Glutamatergic neuron (in vitro differentiated cells): ENCODE results near the gene C16orf95. TPM values are rescaled to one million over a fixed set of nuclear protein-coding genes. Genes with fewer than 3 reads are reported as not detected.

ENCODE experiments used
- DNase-seq: peaks from one replicate; pipeline ENCODE4 v3.0.0; 2022
- H3K27ac Mint-ChIP-seq: one replicate; pipeline ENCODE4 v1.8.0; 2020; ENCODE audit warnings: mild to moderate bottlenecking, mixed read lengths, inconsistent platforms; ENCODE audit not compliant: unreplicated experiment
- H3K27me3 Mint-ChIP-seq: one replicate; pipeline ENCODE4 v1.8.0; 2020; ENCODE audit warnings: mild to moderate bottlenecking, moderate library complexity, mixed read lengths, inconsistent platforms; ENCODE audit not compliant: unreplicated experiment
- H3K36me3 Mint-ChIP-seq: one replicate; pipeline ENCODE4 v1.8.0; 2020; ENCODE audit warnings: mild to moderate bottlenecking, mixed read lengths, inconsistent platforms; ENCODE audit not compliant: unreplicated experiment
- H3K4me1 Mint-ChIP-seq: one replicate; pipeline ENCODE4 v1.8.0; 2020; ENCODE audit warnings: mild to moderate bottlenecking, low read depth, mixed read lengths, inconsistent platforms; ENCODE audit not compliant: unreplicated experiment
- H3K4me3 Mint-ChIP-seq: one replicate; pipeline ENCODE4 v1.8.0; 2020; ENCODE audit warnings: mild to moderate bottlenecking, mixed read lengths, inconsistent platforms; ENCODE audit not compliant: unreplicated experiment
- H3K9me3 Mint-ChIP-seq: one replicate; pipeline ENCODE4 v1.8.0; 2020; ENCODE audit warnings: mild to moderate bottlenecking, moderate library complexity, mixed read lengths, inconsistent platforms; ENCODE audit not compliant: unreplicated experiment
- total RNA-seq: library from RNA; stranded (reverse); fragmentation: NEBNext Ultra II Directional; extraction: Animal tissue kit (Norgen Biotek cat#: 25700); gene quantifications from one replicate; pipeline ENCODE4 v1.2.1, GENCODE V29; 2021; ENCODE audit not compliant: unreplicated experiment
- TF ChIP-seq, protein P1 (sequence below): fragments of 200-600 bp; sonication (generic); IDR thresholded peaks from one replicate; pipeline ENCODE4 v1.5.0; 2021; ENCODE audit not compliant: partially characterized antibody, unreplicated experiment

The C16orf95 gene
- total RNA-seq, 1 donor from 2014 or later: 9.2 TPM

DNA sequence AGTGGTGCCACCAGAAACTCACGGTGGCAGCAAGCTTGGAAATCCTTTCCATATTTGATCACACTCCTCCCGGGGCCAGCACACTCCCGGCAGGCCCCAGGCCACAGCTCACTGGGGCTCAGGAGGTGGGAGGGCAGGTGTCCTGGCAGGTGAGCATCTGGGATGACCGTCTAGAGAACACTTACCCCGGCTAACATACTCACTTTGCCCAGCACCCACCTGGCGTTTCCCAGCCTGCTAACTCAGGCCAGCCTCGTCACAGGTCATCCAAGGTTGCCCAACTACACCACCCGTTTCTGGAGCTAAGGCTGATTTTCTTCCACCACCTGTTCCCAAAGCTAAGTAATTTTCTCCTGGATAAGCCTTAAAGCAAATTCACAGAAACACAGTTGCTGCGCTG lies 41.5 kb upstream of the C16orf95 start:
- no peak for DNase-seq
- H3K36me3 Mint-ChIP-seq: peaks cover 8% of the 10 kb centered on the region
- no peak overlapping the region for H3K27ac Mint-ChIP-seq
- peaks cover 17% of the 10 kb centered on the region for H3K4me1 Mint-ChIP-seq
- peaks cover 3% of the 10 kb centered on the region for H3K27me3 Mint-ChIP-seq
- no peak overlapping the region for H3K4me3 Mint-ChIP-seq
- TF ChIP-seq, protein P1, sequence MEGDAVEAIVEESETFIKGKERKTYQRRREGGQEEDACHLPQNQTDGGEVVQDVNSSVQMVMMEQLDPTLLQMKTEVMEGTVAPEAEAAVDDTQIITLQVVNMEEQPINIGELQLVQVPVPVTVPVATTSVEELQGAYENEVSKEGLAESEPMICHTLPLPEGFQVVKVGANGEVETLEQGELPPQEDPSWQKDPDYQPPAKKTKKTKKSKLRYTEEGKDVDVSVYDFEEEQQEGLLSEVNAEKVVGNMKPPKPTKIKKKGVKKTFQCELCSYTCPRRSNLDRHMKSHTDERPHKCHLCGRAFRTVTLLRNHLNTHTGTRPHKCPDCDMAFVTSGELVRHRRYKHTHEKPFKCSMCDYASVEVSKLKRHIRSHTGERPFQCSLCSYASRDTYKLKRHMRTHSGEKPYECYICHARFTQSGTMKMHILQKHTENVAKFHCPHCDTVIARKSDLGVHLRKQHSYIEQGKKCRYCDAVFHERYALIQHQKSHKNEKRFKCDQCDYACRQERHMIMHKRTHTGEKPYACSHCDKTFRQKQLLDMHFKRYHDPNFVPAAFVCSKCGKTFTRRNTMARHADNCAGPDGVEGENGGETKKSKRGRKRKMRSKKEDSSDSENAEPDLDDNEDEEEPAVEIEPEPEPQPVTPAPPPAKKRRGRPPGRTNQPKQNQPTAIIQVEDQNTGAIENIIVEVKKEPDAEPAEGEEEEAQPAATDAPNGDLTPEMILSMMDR: no peak
- H3K9me3 Mint-ChIP-seq: peaks cover 4% of the 10 kb centered on the region

DNA sequence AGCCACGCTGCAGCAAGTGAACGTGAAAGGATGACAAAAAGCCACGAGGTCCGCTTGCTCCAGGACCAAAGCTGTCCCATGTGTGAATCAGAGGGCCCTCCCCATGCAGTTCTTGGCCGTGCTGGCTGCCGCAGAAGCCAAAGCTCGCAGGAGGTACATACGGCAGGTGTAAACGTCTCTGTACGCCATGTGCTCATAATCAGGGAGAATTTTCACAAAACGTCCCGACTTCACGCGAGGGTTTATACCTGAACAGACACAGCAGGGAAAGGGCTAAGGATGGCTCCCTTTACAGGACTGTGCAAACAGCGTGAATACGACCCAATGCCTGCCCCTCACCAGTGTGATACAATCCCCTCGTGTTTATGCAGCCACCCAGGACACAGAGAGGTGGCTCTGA lies 41.1 kb upstream of the C16orf95 start:
- peaks cover 14% of the 10 kb centered on the region for H3K4me1 Mint-ChIP-seq
- H3K36me3 Mint-ChIP-seq: peaks cover 3% of the 10 kb centered on the region
- H3K27me3 Mint-ChIP-seq: peaks cover 3% of the 10 kb centered on the region
- H3K9me3 Mint-ChIP-seq: peaks cover 4% of the 10 kb centered on the region
- no peak for DNase-seq
- no peak overlapping the region for H3K27ac Mint-ChIP-seq
- TF ChIP-seq, protein P1: no peak
- H3K4me3 Mint-ChIP-seq: no peak overlapping the region

DNA sequence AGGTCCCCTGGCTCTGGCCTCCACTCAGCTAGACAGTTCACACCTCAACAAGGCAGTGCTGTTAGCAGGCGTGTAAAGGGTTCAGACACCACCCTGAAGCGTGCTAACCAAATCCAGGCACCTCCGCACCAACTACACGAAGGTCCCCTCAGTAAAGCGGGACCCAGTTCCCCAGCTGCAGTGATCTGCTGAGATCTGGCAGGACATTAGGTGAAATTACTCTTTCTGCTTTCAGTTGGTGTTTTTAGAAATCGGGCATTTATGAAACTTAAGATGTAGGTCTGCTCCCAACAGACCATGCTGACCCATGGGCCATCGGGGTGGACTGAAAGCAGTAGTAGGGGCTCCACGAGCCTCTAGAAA lies 39.3 kb upstream of the C16orf95 start:
- Mint-ChIP-seq H3K4me1 (peaks cover 22% of the 10 kb centered on the region), H3K27me3 (peaks cover 7% of the 10 kb centered on the region), H3K36me3 (peaks cover 3% of the 10 kb centered on the region), H3K4me3 (no peak overlapping the region), H3K27ac (no peak overlapping the region), H3K9me3 (peaks cover 7% of the 10 kb centered on the region)
- TF ChIP-seq, protein P1: no peak
- DNase-seq: no peak

DNA sequence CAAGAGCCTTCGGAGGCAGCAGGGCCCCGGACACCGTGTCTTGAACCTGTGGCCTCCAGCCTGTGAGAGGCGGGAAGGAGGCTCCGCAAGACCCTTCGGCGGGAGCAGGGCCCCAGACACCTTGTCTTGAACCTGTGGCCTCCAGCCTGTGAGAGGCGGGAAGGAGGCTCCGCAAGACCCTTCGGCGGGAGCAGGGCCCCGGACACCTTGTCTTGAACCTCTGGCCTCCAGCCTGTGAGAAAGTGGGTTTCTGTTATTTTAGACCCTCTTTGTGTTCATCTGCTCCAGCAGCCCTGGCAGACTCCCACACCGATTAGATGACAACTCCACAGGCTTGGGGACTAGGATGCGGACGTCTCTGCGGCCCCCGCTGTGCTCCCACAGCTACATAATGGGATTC lies 36.4 kb upstream of the C16orf95 start:
- Mint-ChIP-seq H3K9me3 (peaks cover 12% of the 10 kb centered on the region), H3K27ac (no peak overlapping the region), H3K4me1 (peaks cover 45% of the 10 kb centered on the region), H3K36me3 (peaks cover 3% of the 10 kb centered on the region), H3K4me3 (no peak overlapping the region), H3K27me3 (peaks cover 10% of the 10 kb centered on the region)
- TF ChIP-seq, protein P1: no peak
- DNase-seq: no peak

DNA sequence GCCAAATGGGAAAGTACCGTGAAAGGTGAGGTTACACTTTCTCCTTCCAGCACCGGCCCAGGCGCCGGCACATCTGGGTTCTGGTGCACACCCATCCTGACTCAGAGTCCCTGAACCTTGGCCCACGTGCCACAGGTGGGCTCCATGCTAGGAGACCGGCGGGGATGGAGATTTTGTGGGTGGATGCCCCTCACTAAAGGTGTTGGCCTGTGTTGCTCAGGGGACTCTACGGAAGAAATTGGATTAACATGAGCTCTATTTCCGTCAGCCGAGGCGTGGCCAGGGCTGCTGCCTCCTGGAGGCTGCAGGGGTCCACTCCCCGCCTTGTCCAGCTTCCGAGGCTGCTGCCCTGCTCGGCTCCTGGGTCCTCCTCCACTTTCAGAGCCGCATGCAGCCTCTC lies 35.6 kb upstream of the C16orf95 start:
- H3K27ac Mint-ChIP-seq: no peak overlapping the region
- no peak for DNase-seq

More for the DNA sequence above, 35.6 kb upstream of the C16orf95 start:
- Mint-ChIP-seq H3K4me1 (peaks cover 45% of the 10 kb centered on the region), H3K36me3 (no peaks in the 10 kb centered on the region), H3K9me3 (peaks cover 12% of the 10 kb centered on the region), H3K4me3 (peak overlapping the region; percentile 34), H3K27me3 (peaks cover 10% of the 10 kb centered on the region)
- TF ChIP-seq, protein P1: no peak
